Thyroid gland (tissue), 4 donors: Measurements from ENCODE around the gene CYP2A6.

Experiments
- POLR2A ChIP-seq, 2 donors: fragments of 450-650 bp; IDR thresholded peaks; one replicate each; pipeline ENCODE4 v1.6.1; 2017; ENCODE audit warnings: antibody characterized with exemption in 2 of 2, mild to moderate bottlenecking in 2 of 2, moderate library complexity in 1 of 2
- TF ChIP-seq, protein P1 (sequence below), 6 experiments: fragments of 200-600 bp in 3 of 6; fragments of 450-650 bp in 3 of 6; sonication (generic) in 3 of 6; IDR thresholded peaks; one replicate each; pipeline ENCODE4 v1.5.1; 2016 to 2019; ENCODE audit warnings: antibody characterized with exemption in 6 of 6, mild to moderate bottlenecking in 2 of 6, inconsistent platforms in 1 of 6, moderate library complexity in 1 of 6

DNA sequence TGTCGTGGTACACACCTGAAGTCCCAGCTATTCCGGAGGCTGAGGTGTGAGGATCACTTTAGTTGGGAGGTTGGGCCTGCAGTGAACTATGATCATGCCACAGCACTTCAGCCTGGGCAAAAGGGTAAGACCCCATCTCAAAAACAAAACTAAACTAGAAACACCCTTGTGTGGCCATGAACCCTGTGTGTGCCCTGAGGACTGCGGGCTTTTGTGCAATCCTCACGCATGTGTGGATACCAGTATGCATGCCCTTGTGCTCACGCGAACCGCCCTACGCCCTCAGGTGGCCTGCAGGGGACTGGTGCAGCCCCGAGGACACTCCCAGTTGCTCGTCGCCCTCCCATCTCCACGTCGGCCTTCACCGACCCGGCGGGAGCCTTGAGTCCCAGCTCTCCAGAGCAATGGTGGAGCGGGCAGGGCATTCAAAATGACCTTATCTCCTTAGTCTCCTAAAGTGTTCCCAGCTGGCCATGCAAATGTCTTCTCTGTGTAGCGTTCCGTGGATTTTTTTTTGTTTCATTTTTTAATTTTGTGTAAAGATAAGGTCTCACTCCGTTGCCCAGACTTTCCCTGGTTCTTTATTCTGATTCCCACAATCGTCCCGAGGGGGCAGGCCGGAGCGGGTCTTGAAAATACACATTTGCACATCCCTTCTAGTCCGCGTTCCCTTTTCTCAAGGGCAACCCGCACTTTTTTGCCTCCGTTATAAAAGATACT lies 52.1 kb downstream of the CYP2A6 start:
- TF ChIP-seq, protein P1, sequence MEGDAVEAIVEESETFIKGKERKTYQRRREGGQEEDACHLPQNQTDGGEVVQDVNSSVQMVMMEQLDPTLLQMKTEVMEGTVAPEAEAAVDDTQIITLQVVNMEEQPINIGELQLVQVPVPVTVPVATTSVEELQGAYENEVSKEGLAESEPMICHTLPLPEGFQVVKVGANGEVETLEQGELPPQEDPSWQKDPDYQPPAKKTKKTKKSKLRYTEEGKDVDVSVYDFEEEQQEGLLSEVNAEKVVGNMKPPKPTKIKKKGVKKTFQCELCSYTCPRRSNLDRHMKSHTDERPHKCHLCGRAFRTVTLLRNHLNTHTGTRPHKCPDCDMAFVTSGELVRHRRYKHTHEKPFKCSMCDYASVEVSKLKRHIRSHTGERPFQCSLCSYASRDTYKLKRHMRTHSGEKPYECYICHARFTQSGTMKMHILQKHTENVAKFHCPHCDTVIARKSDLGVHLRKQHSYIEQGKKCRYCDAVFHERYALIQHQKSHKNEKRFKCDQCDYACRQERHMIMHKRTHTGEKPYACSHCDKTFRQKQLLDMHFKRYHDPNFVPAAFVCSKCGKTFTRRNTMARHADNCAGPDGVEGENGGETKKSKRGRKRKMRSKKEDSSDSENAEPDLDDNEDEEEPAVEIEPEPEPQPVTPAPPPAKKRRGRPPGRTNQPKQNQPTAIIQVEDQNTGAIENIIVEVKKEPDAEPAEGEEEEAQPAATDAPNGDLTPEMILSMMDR (IDR thresholded peaks at IDR 0.05), result peak in 5 of 6 experiments; percentile 44 to 76 (median 45)
- peak in 1 of 2 donors; percentile 13 for TF ChIP-seq POLR2A (IDR thresholded peaks at IDR 0.05)
